ENCODE results near the gene NUAK1. TPM values are rescaled to one million over a fixed set of nuclear protein-coding genes. Genes with fewer than 3 reads are reported as not detected.

The NUAK1 gene
- total RNA-seq, 1 experiment from 2014 or later, result 10.1 TPM

DNA sequence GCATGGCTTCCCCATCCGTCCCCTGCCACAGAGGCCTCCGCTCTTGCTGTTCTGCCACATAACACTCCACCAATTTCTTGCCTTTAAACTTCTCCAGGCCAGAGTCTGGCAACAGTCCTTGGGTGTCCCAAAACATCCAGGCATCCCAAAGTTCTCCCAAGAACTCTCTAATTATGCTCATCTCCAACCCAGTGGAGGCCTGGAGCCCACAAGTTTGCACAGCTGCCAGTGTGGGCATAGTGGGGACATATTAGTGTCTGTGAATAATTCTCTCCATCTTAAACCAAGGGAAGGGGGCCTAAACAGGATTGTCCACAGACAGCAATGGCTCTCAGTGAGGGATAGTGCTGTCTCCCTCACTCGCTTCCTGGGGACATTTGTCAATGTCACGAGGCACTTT lies 124.8 kb downstream of the NUAK1 start:
- no peak overlapping the region for H3K9ac ChIP-seq (ENCODE audit: extremely low read depth, insufficient read length, low read length)
- no peaks in the 10 kb centered on the region for H3K4me1 ChIP-seq (ENCODE audit: insufficient read depth, low read length)
- H3K14ac ChIP-seq (ENCODE audit: insufficient read depth, low read length), result no peak overlapping the region
- no peak overlapping the region for H3K18ac ChIP-seq (ENCODE audit: insufficient read length, low read depth, low read length)
- H3K79me2 ChIP-seq (ENCODE audit: insufficient read depth, low read length), result no peaks in the 10 kb centered on the region
- H2AK5ac ChIP-seq (ENCODE audit: insufficient read length, low read length), result no peak overlapping the region
- no peak overlapping the region for H3K4ac ChIP-seq (ENCODE audit: low read depth, low read length)
- no CpG with 5 or more reads among the region's 4 CpGs for WGBS (ENCODE audit: extremely low coverage, insufficient read length, low lambda C conversion rate)
- Mint-ChIP-seq H3K27ac (no peak overlapping the region), H3K36me3 (ENCODE audit: insufficient read depth in 1 of 3, low read depth in 3 of 3) (peaks cover 6 to 19% (median 14%) of the 10 kb centered on the region in 3 experiments; a peak in 6 of 7 replicates), H3K9me3 (peaks cover 15 to 16% of the 10 kb centered on the region in 2 experiments), H3K4me1 (peaks cover 3 to 11% of the 10 kb centered on the region in 2 experiments; a peak in 2 of 4 replicates), H3K4me3 (no peak overlapping the region), H3K27me3 (ENCODE audit: low read depth) (no peaks in the 10 kb centered on the region; the same call in 1 of the 2 replicates)
- no peak overlapping the region for H2AFZ ChIP-seq (ENCODE audit: low read length)
- no peak overlapping the region for H3T11ph ChIP-seq (ENCODE audit: low read length)
- H3K56ac ChIP-seq (ENCODE audit: insufficient read length, low read depth, low read length), result no peak overlapping the region
- no peaks in the 10 kb centered on the region for H4K20me1 ChIP-seq (ENCODE audit: control insufficient read depth, insufficient read depth, insufficient read length)
- no peaks in the 10 kb centered on the region for H3K27me3 ChIP-seq (ENCODE audit: insufficient read depth, low read length)
- no peaks in the 10 kb centered on the region for H3K23me2 ChIP-seq (ENCODE audit: insufficient read length, low read depth, low read length, poor library complexity, severe bottlenecking)
- H4K5ac ChIP-seq (ENCODE audit: insufficient read length, low read depth, low read length), result no peak overlapping the region
- H3K4me2 ChIP-seq (ENCODE audit: insufficient read depth, insufficient read length, low read length), result no peak overlapping the region
- H2BK15ac ChIP-seq (ENCODE audit: low read depth, low read length), result no peak overlapping the region
- TF ChIP-seq, protein P1, sequence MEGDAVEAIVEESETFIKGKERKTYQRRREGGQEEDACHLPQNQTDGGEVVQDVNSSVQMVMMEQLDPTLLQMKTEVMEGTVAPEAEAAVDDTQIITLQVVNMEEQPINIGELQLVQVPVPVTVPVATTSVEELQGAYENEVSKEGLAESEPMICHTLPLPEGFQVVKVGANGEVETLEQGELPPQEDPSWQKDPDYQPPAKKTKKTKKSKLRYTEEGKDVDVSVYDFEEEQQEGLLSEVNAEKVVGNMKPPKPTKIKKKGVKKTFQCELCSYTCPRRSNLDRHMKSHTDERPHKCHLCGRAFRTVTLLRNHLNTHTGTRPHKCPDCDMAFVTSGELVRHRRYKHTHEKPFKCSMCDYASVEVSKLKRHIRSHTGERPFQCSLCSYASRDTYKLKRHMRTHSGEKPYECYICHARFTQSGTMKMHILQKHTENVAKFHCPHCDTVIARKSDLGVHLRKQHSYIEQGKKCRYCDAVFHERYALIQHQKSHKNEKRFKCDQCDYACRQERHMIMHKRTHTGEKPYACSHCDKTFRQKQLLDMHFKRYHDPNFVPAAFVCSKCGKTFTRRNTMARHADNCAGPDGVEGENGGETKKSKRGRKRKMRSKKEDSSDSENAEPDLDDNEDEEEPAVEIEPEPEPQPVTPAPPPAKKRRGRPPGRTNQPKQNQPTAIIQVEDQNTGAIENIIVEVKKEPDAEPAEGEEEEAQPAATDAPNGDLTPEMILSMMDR (conservative IDR thresholded peaks at IDR 0.05), result no peak
- H2BK20ac ChIP-seq (ENCODE audit: low read depth, low read length, poor library complexity, severe bottlenecking), result no peak overlapping the region
- no peak overlapping the region for H4K91ac ChIP-seq (ENCODE audit: insufficient read length, low read depth, low read length)
- DNase-seq, result no peak
- no peak overlapping the region for H2BK12ac ChIP-seq (ENCODE audit: insufficient read length, low read depth, low read length)
- H3K79me1 ChIP-seq (ENCODE audit: insufficient read depth, low read depth, low read length, poor library complexity, severe bottlenecking), result no peaks in the 10 kb centered on the region
- H4K8ac ChIP-seq (replicated peaks; ENCODE audit: insufficient read length, low read depth, low read length), result no peak overlapping the region
- peaks cover 8% of the 10 kb centered on the region for H3K9me3 ChIP-seq (ENCODE audit: control insufficient read depth, low read depth, low read length)
- no peak overlapping the region for H2BK120ac ChIP-seq (ENCODE audit: low read depth, low read length, poor library complexity, severe bottlenecking)
- H3K23ac ChIP-seq (ENCODE audit: insufficient read length, low read depth, low read length), result no peak overlapping the region
- no peak overlapping the region for H3K27ac ChIP-seq (ENCODE audit: insufficient read length, low read depth, low read length)
- H2BK5ac ChIP-seq (ENCODE audit: insufficient read length, low read length), result no peak overlapping the region

Other genes starting within 250 kb of the NUAK1 start
- 59.6 and 62.4 TPM in 2 replicates for gene CKAP4, start 109.1 kb upstream of the NUAK1 start, total RNA-seq (2021)
- 5.8 and 6.1 TPM in 2 replicates for gene TCP11L2, start 163.8 kb upstream of the NUAK1 start, total RNA-seq (2021)
- 12.8 and 13.4 TPM in 2 replicates for gene POLR3B, start 218.8 kb upstream of the NUAK1 start, total RNA-seq (2021)

Data from H9 (cell line).